PC-3 (cell line): ENCODE data around the gene ZNF564. TPM values are rescaled to one million over a fixed set of nuclear protein-coding genes. Genes with fewer than 3 reads are reported as not detected.

Source experiments
- ATAC-seq: fragments of 200-7000 bp; cut with Tn5 transposase; 2 replicates; pipeline ENCODE4 v1.9.1; 2020; ENCODE audit warnings: mild to moderate bottlenecking, moderate library complexity
- BruUV-seq: library from RNA; stranded (reverse); fragments of 400-500 nt; replicated peaks from 2 replicates; lab custom pipeline; 2021; lab: Mats Ljungman, UMichigan
- CTCF ChIA-PET: fragments of 300-600 bp; sonication (Branson Sonifier 250); formaldehyde crosslinking; loops from one replicate; lab custom pipeline; 2022; ENCODE audit warnings: antibody characterized with exemption; lab: Charles Lee
- POLR2A ChIA-PET: fragments of 300-600 bp; sonication (Branson Sonifier 250); formaldehyde crosslinking; loops from one replicate; lab custom pipeline; 2022; ENCODE audit warnings: antibody characterized with exemption; ENCODE audit not compliant: unreplicated experiment; lab: Charles Lee
- DNase-seq: peaks from one replicate; pipeline ENCODE4 v3.0.0-alpha.2; 2015
- H2AFZ ChIP-seq: fragments of 300-600 bp; sonication (generic); 2 replicates; pipeline ENCODE4 v1.6.0; 2016; ENCODE audit warnings: antibody characterized with exemption, low read length
- H3F3A ChIP-seq: fragments of 300-600 bp; sonication (generic); one replicate; pipeline ENCODE4 v1.6.0; 2017; ENCODE audit warnings: antibody characterized with exemption, low read length, control low read depth, mild to moderate bottlenecking; ENCODE audit not compliant: unreplicated experiment
- H3K27ac ChIP-seq: fragments of 300-600 bp; sonication (generic); 2 replicates; pipeline ENCODE4 v1.5.1; 2016; ENCODE audit warnings: mild to moderate bottlenecking, low read length
- H3K27me3 ChIP-seq: fragments of 300-600 bp; sonication (generic); 2 replicates; pipeline ENCODE4 v1.6.1; 2016; ENCODE audit warnings: low read length, mixed read lengths
- H3K36me3 ChIP-seq: fragments of 300-600 bp; sonication (generic); 2 replicates; pipeline ENCODE4 v1.6.1; 2016; ENCODE audit warnings: low read depth, mixed run types, low read length, mixed read lengths
- H3K4me1 ChIP-seq: fragments of 300-600 bp; sonication (generic); 2 replicates; pipeline ENCODE4 v1.5.1; 2016; ENCODE audit warnings: low read length; ENCODE audit not compliant: insufficient read depth
- H3K4me2 ChIP-seq: fragments of 300-600 bp; sonication (generic); 2 replicates; pipeline ENCODE4 v1.6.0; 2016; ENCODE audit warnings: low read length
- H3K4me3 ChIP-seq: fragments of 300-600 bp; sonication (generic); 2 replicates; pipeline ENCODE4 v1.5.1; 2016; ENCODE audit warnings: mild to moderate bottlenecking, low read length, mixed read lengths
- H3K79me2 ChIP-seq: fragments of 300-600 bp; sonication (generic); 2 replicates; pipeline ENCODE4 v1.6.1; 2017; ENCODE audit warnings: low read length, mixed read lengths
- H3K9ac ChIP-seq: fragments of 300-600 bp; sonication (generic); 2 replicates; pipeline ENCODE4 v1.6.0; 2016; ENCODE audit warnings: mild to moderate bottlenecking, low read length
- H3K9me2 ChIP-seq: fragments of 300-600 bp; sonication (generic); replicated peaks from 2 replicates; pipeline ENCODE4 v1.6.1; 2016; ENCODE audit warnings: mixed run types, low read length, mixed read lengths
- H3K9me3 ChIP-seq: fragments of 300-600 bp; sonication (generic); 2 replicates; pipeline ENCODE4 v1.6.1; 2016; ENCODE audit warnings: low read length, mixed read lengths
- H4K20me1 ChIP-seq: fragments of 300-600 bp; sonication (generic); 2 replicates; pipeline ENCODE4 v1.6.1; 2016; ENCODE audit warnings: low read length, mixed read lengths
- EZH2 ChIP-seq: fragments of 300-600 bp; sonication (generic); IDR thresholded peaks from one replicate; pipeline ENCODE4 v1.6.1; 2017; ENCODE audit warnings: antibody characterized with exemption, mild to moderate bottlenecking, low read length; ENCODE audit not compliant: unreplicated experiment
- EZH2phosphoT487 ChIP-seq: fragments of 300-600 bp; sonication (generic); IDR thresholded peaks from 2 replicates; pipeline ENCODE4 v1.6.1; 2018; ENCODE audit warnings: mild to moderate bottlenecking, antibody characterized with exemption, low read length, borderline replicate concordance
- intact Hi-C: fragments of 100-400 bp; cut with micrococcal nuclease; formaldehyde crosslinking; loops from 2 replicates; pipeline ENCODE4 v1.9.0; 2023
- total RNA-seq: library from RNA; depleted of rRNA; stranded (reverse); fragments of >200 nt; gene quantifications from 2 replicates; pipeline ENCODE4 v1.2.3, GENCODE V29; 2014
- TF ChIP-seq, protein P1 (sequence below): fragments of 300-600 bp; sonication (generic); conservative IDR thresholded peaks from 2 replicates; pipeline ENCODE4 v1.5.1; 2017; ENCODE audit warnings: antibody characterized with exemption, low read depth, mild to moderate bottlenecking, low read length

Gene ZNF564
- total RNA-seq, 1 experiment from 2014 or later: 3.8 TPM

GRCh38 chr19:12555456-12555930, 4.2 kb upstream of the ZNF564 start:
- H3K9me2 ChIP-seq: no peaks in the 10 kb centered on the region
- no TSS peak for BruUV-seq
- H2AFZ ChIP-seq: no peak overlapping the region
- no peaks in the 10 kb centered on the region for H4K20me1 ChIP-seq
- intact Hi-C loops: no loop called here
- H3K9me3 ChIP-seq: no peaks in the 10 kb centered on the region
- no peak for TF ChIP-seq EZH2
- no peak for TF ChIP-seq EZH2phosphoT487
- TF ChIP-seq, protein P1, sequence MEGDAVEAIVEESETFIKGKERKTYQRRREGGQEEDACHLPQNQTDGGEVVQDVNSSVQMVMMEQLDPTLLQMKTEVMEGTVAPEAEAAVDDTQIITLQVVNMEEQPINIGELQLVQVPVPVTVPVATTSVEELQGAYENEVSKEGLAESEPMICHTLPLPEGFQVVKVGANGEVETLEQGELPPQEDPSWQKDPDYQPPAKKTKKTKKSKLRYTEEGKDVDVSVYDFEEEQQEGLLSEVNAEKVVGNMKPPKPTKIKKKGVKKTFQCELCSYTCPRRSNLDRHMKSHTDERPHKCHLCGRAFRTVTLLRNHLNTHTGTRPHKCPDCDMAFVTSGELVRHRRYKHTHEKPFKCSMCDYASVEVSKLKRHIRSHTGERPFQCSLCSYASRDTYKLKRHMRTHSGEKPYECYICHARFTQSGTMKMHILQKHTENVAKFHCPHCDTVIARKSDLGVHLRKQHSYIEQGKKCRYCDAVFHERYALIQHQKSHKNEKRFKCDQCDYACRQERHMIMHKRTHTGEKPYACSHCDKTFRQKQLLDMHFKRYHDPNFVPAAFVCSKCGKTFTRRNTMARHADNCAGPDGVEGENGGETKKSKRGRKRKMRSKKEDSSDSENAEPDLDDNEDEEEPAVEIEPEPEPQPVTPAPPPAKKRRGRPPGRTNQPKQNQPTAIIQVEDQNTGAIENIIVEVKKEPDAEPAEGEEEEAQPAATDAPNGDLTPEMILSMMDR: no peak
- 0 out of 2 replicates have a peak, but pooled peaks cover 6% of the 10 kb centered on the region for H3K4me1 ChIP-seq
- peaks cover 4% of the 10 kb centered on the region for H3K79me2 ChIP-seq
- H3K4me3 ChIP-seq: no peak overlapping the region
- POLR2A ChIA-PET: no interaction called here
- no peaks in the 10 kb centered on the region for H3K36me3 ChIP-seq
- ATAC-seq: no peak
- no peak overlapping the region for H3K4me2 ChIP-seq
- DNase-seq: no peak
- no peak overlapping the region for H3K27ac ChIP-seq
- no peaks in the 10 kb centered on the region for H3F3A ChIP-seq
- H3K27me3 ChIP-seq: no peaks in the 10 kb centered on the region
- H3K9ac ChIP-seq: no peak overlapping the region
- CTCF ChIA-PET: no interaction called here

DNA sequence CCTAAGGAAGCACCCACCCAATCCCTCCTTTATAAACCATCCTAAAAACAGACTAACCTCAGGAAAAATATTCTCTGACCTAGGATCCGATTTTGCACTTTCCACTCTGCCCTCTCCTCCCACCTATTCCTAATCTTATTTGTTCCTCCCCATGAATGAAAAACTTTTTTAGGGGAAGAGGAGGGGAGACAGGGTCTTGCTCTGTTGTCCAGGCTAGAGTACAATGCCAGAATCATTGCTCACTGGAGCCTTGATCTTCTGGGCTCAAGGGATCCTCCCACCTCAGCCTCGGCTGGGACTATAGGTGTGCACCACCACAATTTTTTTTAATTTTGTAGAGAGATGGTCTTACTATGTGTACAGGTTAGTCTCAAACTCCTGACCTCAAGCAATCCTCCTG, 4.4 kb downstream of the ZNF564 start:
- no peaks in the 10 kb centered on the region for H3F3A ChIP-seq
- H3K9me3 ChIP-seq: peaks cover 13% of the 10 kb centered on the region
- CTCF ChIA-PET: no interaction called here
- POLR2A ChIA-PET: no interaction called here
- no peak overlapping the region for H2AFZ ChIP-seq
- H3K4me2 ChIP-seq: no peak overlapping the region
- no peaks in the 10 kb centered on the region for H3K27me3 ChIP-seq
- no peaks in the 10 kb centered on the region for H4K20me1 ChIP-seq
- H3K36me3 ChIP-seq: peaks cover 63% of the 10 kb centered on the region
- no peak overlapping the region for H3K9ac ChIP-seq
- ATAC-seq (no peak), DNase-seq (no peak)
- no peaks in the 10 kb centered on the region for H3K4me1 ChIP-seq
- H3K9me2 ChIP-seq: no peaks in the 10 kb centered on the region
- no TSS peak for BruUV-seq
- intact Hi-C loops: no loop called here
- peaks cover 61% of the 10 kb centered on the region for H3K79me2 ChIP-seq
- H3K27ac ChIP-seq: no peak overlapping the region
- TF ChIP-seq EZH2 (no peak), EZH2phosphoT487 (no peak)
- TF ChIP-seq, protein P1: no peak
- no peak overlapping the region for H3K4me3 ChIP-seq

GRCh38 chr19:12546068-12546467, 5.2 kb downstream of the ZNF564 start:
- H3K9ac ChIP-seq: no peak overlapping the region
- H3F3A ChIP-seq: no peaks in the 10 kb centered on the region
- peaks cover 61% of the 10 kb centered on the region for H3K79me2 ChIP-seq
- H3K4me3 ChIP-seq: no peak overlapping the region
- H3K9me2 ChIP-seq: no peaks in the 10 kb centered on the region
- no peaks in the 10 kb centered on the region for H3K27me3 ChIP-seq
- no peak overlapping the region for H2AFZ ChIP-seq
- CTCF ChIA-PET: no interaction called here
- peaks cover 19% of the 10 kb centered on the region for H3K9me3 ChIP-seq
- no peak overlapping the region for H3K27ac ChIP-seq
- no peak overlapping the region for H3K4me2 ChIP-seq
- POLR2A ChIA-PET: no interaction called here
- H4K20me1 ChIP-seq: no peaks in the 10 kb centered on the region
- TF ChIP-seq, protein P1: no peak
- TF ChIP-seq EZH2: no peak
- no peak for TF ChIP-seq EZH2phosphoT487
- intact Hi-C loops: no loop called here
- no peak for DNase-seq
- no peaks in the 10 kb centered on the region for H3K4me1 ChIP-seq
- no peak for ATAC-seq
- no TSS peak for BruUV-seq
- peaks cover 71% of the 10 kb centered on the region for H3K36me3 ChIP-seq
